ENCODE results near the gene MICALL1.

Gene MICALL1

GRCh38 chr22:37912171-37912570 is 6.1 kb downstream of the MICALL1 start:
- TF ChIP-seq RAD21 (IDR thresholded peaks at IDR 0.05; ENCODE audit: low read depth) (no peak), EGR1 (IDR thresholded peaks at IDR 0.05) (no peak), NFIC (IDR thresholded peaks at IDR 0.05) (no peak), MAX (IDR thresholded peaks at IDR 0.05) (no peak), EP300 (IDR thresholded peaks at IDR 0.05; ENCODE audit: borderline replicate concordance) (no peak), FOXM1 (IDR thresholded peaks at IDR 0.05; ENCODE audit: borderline replicate concordance, low read depth) (no peak), TCF12 (IDR thresholded peaks at IDR 0.05; ENCODE audit: low read depth) (no peak), CEBPB (IDR thresholded peaks at IDR 0.05) (no peak), USF1 (IDR thresholded peaks at IDR 0.05) (no peak), TAF1 (IDR thresholded peaks at IDR 0.05; ENCODE audit: low read depth) (no peak), YY1 (IDR thresholded peaks at IDR 0.05; ENCODE audit: low read depth) (no peak), TEAD4 (IDR thresholded peaks at IDR 0.05) (no peak), CREB1 (IDR thresholded peaks at IDR 0.05; ENCODE audit: low read depth) (no peak), ZBTB7A (IDR thresholded peaks at IDR 0.05; ENCODE audit: low read depth) (no peak), REST (IDR thresholded peaks at IDR 0.05; ENCODE audit: low read depth) (no peak)

GRCh38 chr22:37913233-37913721 is 7.2 kb downstream of the MICALL1 start:
- TF ChIP-seq TEAD4 (IDR thresholded peaks at IDR 0.05) (no peak), TCF12 (IDR thresholded peaks at IDR 0.05; ENCODE audit: low read depth) (no peak), REST (IDR thresholded peaks at IDR 0.05; ENCODE audit: low read depth) (no peak), TAF1 (IDR thresholded peaks at IDR 0.05; ENCODE audit: low read depth) (no peak), EGR1 (IDR thresholded peaks at IDR 0.05) (no peak), ZBTB7A (IDR thresholded peaks at IDR 0.05; ENCODE audit: low read depth) (no peak), YY1 (IDR thresholded peaks at IDR 0.05; ENCODE audit: low read depth) (no peak), CEBPB (IDR thresholded peaks at IDR 0.05) (no peak), RAD21 (IDR thresholded peaks at IDR 0.05; ENCODE audit: low read depth) (no peak)

- TF ChIP-seq CEBPB (IDR thresholded peaks at IDR 0.05) (no peak), REST (IDR thresholded peaks at IDR 0.05; ENCODE audit: low read depth) (no peak), EP300 (IDR thresholded peaks at IDR 0.05; ENCODE audit: borderline replicate concordance) (no peak), YY1 (IDR thresholded peaks at IDR 0.05; ENCODE audit: low read depth) (no peak), CREB1 (IDR thresholded peaks at IDR 0.05; ENCODE audit: low read depth) (no peak), TAF1 (IDR thresholded peaks at IDR 0.05; ENCODE audit: low read depth) (no peak), RAD21 (IDR thresholded peaks at IDR 0.05; ENCODE audit: low read depth) (no peak), NFIC (IDR thresholded peaks at IDR 0.05) (no peak), EGR1 (IDR thresholded peaks at IDR 0.05) (no peak)
These were observed 10.2 kb downstream of the MICALL1 start for GRCh38 chr22:37916311-37916710.

GRCh38 chr22:37917874-37918548 is 11.9 kb downstream of the MICALL1 start:
- no peak for TF ChIP-seq CREB1 (IDR thresholded peaks at IDR 0.05; ENCODE audit: low read depth)
- TF ChIP-seq RAD21 (IDR thresholded peaks at IDR 0.05; ENCODE audit: low read depth) = no peak
- TF ChIP-seq USF1 (IDR thresholded peaks at IDR 0.05) = no peak
- TF ChIP-seq ZBTB7A (IDR thresholded peaks at IDR 0.05; ENCODE audit: low read depth) = no peak
- no peak for TF ChIP-seq REST (IDR thresholded peaks at IDR 0.05; ENCODE audit: low read depth)
- no peak for TF ChIP-seq TAF1 (IDR thresholded peaks at IDR 0.05; ENCODE audit: low read depth)
- TF ChIP-seq TCF12 (IDR thresholded peaks at IDR 0.05; ENCODE audit: low read depth) = no peak
- no peak for TF ChIP-seq NFIC (IDR thresholded peaks at IDR 0.05)
- no peak for TF ChIP-seq EP300 (IDR thresholded peaks at IDR 0.05; ENCODE audit: borderline replicate concordance)
